ENCODE data around the gene POLG2. TPM values are rescaled to one million over a fixed set of nuclear protein-coding genes. Genes with fewer than 3 reads are reported as not detected.

The POLG2 gene
- total and polyA plus RNA-seq, 10 of the 15 experiments (the other 5 are each of a cell fraction or from before 2014, with no cell fraction given), result 10.2 to 27.7 (median 22.2) TPM

GRCh38 chr17:64500862-64501765 lies 4.3 kb upstream of the POLG2 start (continued):
- TF ChIP-seq E2F4 (IDR thresholded peaks at IDR 0.05; ENCODE audit: low read depth, low read length) (no peak), NFYB (IDR thresholded peaks at IDR 0.05; ENCODE audit: insufficient read depth, low read depth, low read length) (no peak), NBN (IDR thresholded peaks at IDR 0.05) (no peak), BCLAF1 (IDR thresholded peaks at IDR 0.05) (0 out of 2 replicates have a peak, but pooled peaks have one; percentile 6), PRDM15 (CRISPR knock-in tag; IDR thresholded peaks at IDR 0.05) (no peak), MTA2 (IDR thresholded peaks at IDR 0.05; ENCODE audit: low read depth) (no peak), TARDBP (IDR thresholded peaks at IDR 0.05; ENCODE audit: borderline replicate concordance) (no peak), DPF2 (IDR thresholded peaks at IDR 0.05) (no peak), YBX1 (IDR thresholded peaks at IDR 0.05) (no peak), ZNF384 (IDR thresholded peaks at IDR 0.05; ENCODE audit: borderline replicate concordance, low read depth, low read length) (no peak), EED (IDR thresholded peaks at IDR 0.05; ENCODE audit: low read depth) (no peak)

All from GM12878 (cell line).